Measurements from ENCODE around the gene JARID2. TPM values are rescaled to one million over a fixed set of nuclear protein-coding genes. Genes with fewer than 3 reads are reported as not detected.
"Not testable (repeated sequence)": the region's sequence is repeated elsewhere in the genome, so short reads cannot be mapped to it uniquely, and the experiment has no call there.

JARID2 gene
- polyA plus RNA-seq, 3 donors: 29.0 to 36.4 (median 30.9) TPM

DNA sequence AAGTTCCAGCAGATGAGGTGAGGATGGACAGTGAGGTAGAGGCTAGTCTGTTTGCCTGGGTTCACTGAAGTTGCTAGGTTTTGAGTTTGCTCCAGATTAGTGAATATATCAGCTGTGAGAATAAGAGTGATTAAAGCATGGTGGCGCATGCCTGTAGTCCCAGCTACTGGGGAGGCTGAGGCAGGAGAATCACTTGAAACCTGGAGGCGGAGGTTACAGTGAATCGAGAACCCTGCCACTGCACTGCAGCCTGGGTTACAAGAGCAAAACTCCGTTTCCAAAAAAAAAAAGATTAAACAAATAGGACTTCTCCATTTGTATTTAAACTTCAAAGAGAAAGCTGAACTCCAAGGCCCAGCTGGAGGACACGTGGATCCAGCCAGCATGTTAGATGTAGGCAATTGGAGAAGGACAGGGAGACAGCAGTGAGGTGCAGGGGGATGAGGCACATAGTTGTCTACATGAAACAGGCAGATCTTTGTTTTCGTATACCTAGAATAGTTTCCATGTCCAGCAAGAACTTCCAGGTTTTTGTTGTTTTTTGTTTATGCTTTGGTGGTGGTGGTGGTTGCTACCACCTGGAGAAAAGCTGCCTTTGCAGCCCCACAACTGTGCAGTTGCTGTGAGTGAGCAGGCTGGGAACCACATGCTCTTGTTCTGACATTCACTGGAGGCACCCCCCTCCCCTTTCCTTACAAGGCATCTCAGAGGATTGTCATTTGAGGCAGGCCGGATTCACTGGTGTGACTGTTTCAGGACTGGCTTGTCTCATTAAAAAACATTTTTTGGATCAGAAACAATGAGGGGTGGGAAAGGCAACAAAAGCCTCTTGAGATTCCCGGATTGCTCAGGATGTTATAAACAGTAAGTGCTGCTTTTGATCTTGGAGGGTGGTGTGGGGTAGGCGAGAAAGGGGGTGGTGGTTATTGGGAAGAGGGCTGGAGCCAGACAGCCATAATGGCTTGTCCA is 72.3 kb downstream of the JARID2 start:
- no peak for DNase-seq (ENCODE audit: extremely low read depth in 1 of 11, low read depth in 9 of 11, low spot score in 4 of 11)

DNA sequence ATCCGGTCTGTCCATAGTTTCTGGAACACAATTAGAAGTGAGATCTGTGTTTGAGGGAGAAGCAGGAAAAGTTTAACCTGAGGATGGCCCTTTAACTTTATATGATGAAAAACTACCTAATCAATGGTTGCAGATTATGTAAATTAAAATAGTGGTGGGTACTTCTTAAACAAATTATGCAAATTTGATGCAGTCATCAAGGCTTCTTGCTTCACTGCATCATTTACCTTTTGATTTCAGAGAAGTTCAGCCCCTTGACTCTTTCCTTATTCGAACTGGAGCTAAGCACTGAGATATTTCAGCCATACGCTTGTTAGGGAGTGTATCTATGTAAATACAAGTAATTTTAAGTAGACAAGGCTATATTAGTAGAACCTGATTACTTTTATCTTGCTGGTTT is 73.8 kb downstream of the JARID2 start:
- no peak for DNase-seq (ENCODE audit: extremely low read depth in 1 of 11, low read depth in 9 of 11, low spot score in 4 of 11)

DNA sequence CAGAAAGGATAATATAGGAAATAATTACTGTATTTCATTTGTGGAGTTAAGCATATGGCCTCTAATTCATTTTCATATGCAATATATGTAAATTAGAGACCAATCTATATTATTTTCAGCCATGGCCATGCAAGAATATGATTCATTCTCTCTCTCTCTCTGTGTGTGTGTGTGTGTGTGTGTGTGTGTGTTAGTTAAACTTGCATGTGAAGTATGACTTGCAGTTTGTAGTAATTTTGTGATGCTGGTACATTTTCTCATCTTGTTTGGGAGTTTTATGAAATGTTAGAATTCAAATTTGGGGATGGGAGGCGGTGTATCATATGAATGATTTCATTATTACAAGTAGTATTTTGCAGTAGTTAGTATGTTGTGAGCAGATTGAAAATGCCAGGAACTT is 74.8 kb downstream of the JARID2 start:
- DNase-seq (ENCODE audit: extremely low read depth in 1 of 11, low read depth in 9 of 11, low spot score in 4 of 11): no peak

DNA sequence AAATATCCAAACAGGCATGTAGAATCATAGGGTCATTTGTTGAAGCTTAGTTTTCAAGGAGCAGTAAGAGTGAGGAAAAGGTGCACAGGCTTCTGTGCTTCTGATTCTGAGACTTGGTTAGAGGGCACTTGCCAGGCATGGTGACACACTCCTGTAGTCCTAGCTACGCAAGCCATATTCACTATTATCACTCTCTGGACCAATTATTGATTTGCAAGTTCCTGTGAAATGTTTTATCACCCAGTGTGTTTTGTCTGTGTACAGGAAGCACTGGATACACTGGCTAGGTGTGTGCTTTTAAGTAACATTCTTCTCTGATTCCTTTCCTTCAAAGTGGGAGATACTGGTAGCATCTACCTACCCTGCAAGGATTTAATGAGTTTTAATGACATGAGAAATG is 76.3 kb downstream of the JARID2 start:
- DNase-seq (ENCODE audit: extremely low read depth in 1 of 11, low read depth in 9 of 11, low spot score in 4 of 11): no peak

DNA sequence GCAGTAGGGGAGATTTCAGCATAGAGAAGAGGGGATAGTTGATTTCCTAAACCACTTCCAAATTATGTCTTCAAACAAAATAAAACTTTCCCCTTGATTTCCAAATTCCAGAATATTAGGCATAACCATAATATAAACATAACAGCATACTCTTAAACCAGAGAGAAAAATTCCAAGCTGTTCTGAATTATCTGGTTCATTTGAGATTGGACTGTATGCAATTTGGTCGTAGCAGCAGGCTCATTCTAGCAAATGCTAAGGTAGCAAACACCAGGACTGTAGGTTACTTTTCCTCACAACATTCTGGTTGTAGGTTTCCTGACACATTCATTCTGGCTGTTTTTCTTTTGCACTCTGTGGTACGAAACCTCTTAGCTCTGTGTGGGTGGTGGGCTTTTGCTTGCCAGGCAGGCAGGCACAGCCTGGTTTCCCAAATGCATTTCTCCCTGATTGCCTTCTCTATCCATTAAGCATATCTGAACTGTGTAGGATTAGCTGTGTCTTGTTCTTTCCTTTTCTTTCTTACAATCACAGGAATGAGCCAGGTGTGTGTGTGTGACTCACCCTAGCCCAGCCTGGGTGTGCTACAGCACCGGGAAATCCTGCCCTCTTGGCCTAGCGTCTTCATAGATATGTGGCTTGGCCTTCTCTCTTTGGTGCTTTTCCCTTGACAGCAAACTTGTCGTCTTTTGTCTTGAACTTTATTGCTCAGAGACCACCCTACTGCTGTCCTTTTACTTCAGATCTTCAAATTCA is 77.1 kb downstream of the JARID2 start:
- no peak for DNase-seq (ENCODE audit: extremely low read depth in 1 of 11, low read depth in 9 of 11, low spot score in 4 of 11)

DNA sequence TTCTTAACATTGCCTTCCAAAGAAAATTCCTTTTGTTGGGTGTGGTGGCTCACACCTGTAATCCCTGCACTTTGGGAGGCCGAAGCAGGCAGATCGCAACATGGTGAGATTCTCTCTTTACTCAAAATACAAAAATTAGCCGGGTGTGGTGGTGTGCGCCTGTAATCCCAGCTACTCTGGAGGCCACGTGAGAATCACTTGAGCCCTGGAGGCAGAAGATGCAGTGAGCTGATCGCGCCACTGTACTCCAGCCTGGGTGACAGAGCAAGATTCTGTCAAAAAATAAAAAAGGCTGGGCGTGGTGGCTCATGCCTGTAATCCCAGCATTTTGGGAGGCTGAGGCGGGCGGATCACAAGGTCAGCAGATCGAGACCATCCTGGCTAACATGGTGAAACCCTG is 77.7 kb downstream of the JARID2 start:
- DNase-seq (ENCODE audit: extremely low read depth in 1 of 11, low read depth in 9 of 11, low spot score in 4 of 11): not testable (repeated sequence)

DNA sequence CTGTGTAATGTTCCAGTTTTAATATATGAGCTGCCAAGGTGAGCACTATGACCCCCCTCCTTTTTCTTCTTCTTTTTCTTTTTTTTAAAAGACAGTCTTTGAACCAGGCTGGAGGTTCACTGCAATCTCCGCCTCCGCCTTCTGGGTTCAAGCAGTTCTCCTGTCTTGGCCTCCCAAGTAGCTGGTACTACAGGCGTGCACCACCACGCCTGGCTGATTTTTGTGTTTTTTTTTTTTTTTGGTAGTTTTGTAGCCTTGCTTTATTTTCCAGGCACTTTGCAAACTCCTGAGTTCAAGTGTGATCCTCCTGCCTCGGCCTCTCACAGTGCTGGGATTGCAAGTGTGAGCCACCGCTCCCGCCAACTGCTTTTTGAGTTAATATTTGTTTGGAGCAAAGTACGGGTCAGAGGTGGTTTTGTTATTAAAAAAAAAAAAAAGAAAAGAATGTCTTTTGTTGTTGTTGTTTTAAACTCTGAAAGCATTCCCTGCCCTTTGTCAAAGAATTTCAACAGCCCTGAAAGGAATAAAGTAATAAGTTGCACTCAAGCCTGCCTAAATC is 78.6 kb downstream of the JARID2 start:
- DNase-seq (ENCODE audit: extremely low read depth in 1 of 11, low read depth in 9 of 11, low spot score in 4 of 11): no peak

DNA sequence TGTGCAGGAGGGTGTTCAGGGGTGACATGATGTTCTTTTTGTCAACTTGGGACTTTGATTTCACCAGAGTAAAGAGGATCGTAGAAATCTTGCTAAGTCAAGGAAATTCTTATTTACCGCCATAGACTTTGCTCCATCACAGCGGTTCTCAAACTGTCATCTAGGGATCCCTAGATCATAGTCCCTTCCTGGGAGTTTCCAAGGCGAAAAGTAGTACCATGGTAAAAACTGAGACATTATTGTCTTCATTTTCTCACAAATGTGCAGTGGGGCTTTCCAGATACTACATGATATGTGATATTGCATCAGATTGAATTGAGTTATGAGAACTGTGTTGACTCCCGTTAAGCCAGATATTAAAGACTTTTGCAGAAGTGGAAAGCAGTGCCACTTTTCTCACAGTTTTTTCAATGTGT is 79.7 kb downstream of the JARID2 start:
- no peak for DNase-seq (ENCODE audit: extremely low read depth in 1 of 11, low read depth in 9 of 11, low spot score in 4 of 11)

DNA sequence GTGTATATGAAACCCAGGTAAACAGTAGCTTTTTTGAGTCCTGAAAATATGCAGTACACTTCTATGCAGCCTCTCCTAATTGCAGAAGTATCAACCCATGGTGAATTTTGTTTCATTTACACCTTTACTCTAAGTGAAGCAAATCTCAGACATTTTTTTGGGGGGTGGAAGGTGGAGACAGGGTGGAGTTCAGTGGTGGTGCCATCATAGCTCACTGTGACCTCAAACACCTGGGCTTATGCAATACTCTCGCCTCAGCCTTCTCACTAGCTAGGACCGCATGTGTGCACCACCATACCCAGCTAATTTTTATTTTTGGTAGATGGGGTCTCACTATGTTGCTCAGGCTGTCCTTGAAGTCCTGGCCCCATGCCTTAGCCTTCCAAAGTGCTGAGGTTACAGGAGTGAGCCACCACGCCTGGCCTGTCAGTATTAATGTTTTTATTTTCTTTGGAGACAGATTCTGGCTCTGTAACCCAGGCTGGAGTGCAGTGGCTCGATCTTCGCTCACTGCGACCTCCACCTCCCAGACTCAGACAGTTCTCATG is 80.3 kb downstream of the JARID2 start:
- DNase-seq (ENCODE audit: extremely low read depth in 1 of 11, low read depth in 9 of 11, low spot score in 4 of 11): no peak

DNA sequence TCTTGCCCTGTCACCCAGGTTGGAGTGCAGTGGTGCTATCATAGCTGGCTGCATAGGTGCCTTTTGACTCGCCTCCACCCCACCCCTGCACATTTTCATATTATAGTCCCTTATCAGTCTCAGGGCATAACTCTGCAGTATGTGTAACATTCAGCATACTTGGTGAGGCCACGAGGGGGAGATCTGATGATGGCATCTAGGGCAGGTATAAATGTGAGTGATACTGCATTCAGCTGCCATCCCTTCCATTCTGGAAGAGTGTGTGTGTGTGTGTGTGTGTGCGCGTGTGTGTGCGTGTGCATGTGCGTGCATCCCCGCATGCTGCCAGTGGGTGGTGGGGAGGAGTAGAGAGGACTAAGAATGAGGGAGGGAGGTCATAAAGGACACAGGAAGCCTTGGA is 81.4 kb downstream of the JARID2 start:
- DNase-seq (ENCODE audit: extremely low read depth in 1 of 11, low read depth in 9 of 11, low spot score in 4 of 11): no peak

DNA sequence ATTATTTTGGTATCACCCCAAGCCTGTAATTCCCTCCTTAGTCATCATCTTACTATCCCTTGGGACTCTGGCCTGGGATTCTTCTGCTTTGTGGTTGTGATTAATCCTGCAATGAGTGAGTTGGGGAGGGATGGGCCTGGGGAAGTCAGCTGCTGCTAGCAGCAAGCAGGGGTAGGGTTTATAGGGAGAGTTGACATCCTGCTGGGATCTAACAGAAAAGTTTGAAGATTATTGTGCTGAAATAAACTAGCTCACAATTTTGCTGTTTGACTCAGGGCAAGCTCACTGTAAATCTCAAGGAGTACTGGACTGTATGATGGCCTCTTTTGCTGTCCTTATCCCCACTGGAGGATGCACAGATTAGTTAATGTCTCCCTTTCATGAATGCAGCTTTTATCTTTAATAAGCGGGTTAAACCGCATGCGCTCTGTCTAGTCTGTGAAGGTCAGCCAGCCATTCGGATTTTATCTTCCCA is 83.4 kb downstream of the JARID2 start:
- DNase-seq (ENCODE audit: extremely low read depth in 1 of 11, low read depth in 9 of 11, low spot score in 4 of 11): peak in 1 of 11 donors; percentile 41

DNA sequence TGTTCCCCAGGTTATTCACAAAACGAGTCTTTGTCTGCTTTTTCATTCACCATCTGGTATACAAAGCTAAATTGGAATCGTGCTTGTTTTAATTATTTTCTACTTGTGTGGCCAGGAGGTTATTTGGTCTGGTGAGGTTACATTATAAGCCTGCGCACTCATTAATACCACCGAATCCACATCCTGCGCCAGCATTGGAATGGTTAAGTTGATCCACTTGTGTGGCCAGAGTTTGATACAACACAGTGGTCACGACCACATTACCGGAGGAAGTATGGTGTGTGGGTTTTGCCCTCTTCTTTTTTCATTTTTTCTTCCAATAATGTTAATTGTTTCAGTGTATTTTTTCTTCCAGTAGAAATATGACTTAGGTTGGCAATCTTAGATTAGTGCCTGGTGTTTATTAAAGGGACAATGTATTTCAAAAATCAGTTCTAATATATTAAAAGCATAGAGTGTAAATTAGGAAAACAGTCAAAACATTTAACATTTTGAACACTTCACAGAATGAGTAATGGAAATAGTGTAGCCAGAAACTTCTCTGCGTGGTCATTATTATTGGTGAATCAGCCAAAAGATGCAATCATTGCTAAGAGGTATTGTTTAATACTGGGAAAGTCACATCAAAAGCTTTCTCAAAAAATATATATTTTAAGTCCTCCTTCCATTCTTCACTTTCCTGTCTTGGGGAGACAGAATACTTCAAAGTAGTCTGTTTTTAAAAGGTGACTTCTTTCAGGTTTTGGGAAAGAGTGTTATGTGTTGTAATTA is 84.5 kb downstream of the JARID2 start:
- DNase-seq (ENCODE audit: extremely low read depth in 1 of 11, low read depth in 9 of 11, low spot score in 4 of 11): no peak

DNA sequence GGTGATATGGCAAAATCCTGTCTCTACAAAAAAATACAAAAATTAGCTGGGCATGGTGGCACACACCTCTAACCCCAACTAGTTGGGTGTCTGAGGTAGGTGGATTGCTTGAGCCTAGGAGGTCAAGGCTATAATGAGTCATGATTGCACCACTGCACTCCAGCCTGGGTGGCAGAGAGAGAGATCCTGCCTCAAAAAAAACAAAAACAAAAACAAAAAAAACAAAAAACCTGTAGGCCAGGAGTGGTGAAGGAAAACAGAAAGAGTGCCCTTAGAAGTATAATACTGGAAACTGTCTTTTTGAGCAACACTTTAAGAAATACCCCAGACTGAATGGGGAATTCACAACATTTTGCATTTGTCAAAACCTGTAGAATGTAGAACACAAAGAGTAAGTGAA is 85.3 kb downstream of the JARID2 start:
- no peak for DNase-seq (ENCODE audit: extremely low read depth in 1 of 11, low read depth in 9 of 11, low spot score in 4 of 11)

DNA sequence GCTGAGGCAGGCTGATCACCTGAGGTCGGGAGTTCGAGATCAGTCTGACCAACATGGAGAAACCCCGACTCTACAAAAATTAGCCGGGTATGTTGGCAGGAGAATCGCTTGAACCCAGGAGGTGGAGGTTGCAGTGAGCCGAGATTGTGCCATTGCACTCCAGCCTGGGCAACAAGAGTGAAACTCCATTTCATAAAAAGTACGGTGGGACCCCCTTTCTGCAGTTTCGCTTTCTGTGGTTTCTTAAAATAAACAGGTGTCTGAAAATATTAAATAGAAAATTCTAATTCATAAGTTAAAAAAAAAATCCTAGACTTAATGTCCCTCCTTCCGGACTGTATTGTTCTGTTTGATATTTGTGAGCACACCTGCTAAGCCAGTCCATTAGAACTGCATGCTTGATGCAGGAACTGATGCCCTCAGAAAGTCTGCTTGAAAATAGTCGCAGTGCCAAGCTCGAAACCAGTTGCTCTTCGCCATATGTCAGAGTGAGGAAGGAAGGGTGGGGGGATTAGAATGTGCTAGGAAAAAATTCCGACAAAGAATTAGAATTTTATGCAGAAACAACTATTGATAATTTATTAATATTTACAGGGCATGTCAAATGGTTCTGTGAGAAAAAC is 85.9 kb downstream of the JARID2 start:
- DNase-seq (ENCODE audit: extremely low read depth in 1 of 11, low read depth in 9 of 11, low spot score in 4 of 11): no peak

DNA sequence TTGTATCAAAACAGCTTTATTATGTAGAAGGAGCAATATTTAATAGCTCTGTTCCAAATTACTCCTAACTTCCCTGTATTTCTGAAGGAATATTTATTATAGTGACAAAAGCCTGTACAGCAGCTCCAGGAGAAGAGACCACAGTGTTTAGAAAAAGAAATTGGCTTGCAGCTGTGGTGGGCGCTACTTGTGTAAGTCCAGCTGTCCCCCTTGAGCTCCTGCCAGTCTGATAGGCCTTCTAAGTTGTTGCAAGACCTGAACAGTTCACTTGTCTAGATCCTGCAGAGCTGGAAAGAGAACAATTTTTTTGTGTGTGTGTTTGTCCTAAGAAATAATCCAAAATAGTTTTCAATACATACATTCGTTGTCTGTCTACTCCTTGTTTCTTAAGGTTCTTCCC is 86.6 kb downstream of the JARID2 start:
- no peak for DNase-seq (ENCODE audit: extremely low read depth in 1 of 11, low read depth in 9 of 11, low spot score in 4 of 11)

DNA sequence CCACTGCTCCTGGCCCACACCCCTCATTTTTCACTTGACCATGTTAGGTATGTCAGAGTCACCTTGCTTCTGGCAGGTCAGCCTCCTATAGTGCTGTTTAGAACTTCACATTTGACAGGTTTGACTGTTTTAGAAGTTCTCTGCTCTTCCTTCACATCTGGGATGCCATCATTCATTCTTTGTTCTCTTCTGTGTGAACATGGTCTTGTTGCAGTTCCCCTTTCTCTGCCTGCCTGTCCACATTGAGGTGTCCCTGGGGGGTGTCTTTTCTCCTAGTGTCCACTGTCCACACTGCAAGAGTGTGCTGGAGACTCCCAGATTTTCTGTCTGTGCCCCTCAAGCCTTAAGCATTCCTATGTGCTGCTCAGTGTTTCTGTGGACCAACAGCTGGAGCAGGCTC is 89.5 kb downstream of the JARID2 start:
- no peak for DNase-seq (ENCODE audit: extremely low read depth in 1 of 11, low read depth in 9 of 11, low spot score in 4 of 11)

DNA sequence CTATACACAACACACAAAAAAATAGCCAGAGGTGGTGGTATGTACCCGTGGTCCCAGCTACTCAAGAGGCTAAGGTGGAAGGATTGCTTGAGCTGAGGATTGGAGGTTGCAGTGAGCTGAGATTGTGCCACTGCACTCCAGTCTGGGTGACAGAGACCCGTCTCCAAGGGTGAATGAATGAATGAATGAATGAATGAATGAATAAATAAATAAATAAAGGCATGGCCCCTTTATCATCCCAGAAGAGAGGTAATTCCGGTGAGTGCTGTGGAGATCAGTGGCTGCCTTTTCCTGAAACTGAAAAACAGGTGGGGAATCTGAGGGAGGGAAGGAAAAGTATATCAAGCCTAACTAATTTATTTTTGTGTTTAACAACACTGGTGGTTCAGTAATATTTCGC is 90.0 kb downstream of the JARID2 start:
- no peak for DNase-seq (ENCODE audit: extremely low read depth in 1 of 11, low read depth in 9 of 11, low spot score in 4 of 11)

DNA sequence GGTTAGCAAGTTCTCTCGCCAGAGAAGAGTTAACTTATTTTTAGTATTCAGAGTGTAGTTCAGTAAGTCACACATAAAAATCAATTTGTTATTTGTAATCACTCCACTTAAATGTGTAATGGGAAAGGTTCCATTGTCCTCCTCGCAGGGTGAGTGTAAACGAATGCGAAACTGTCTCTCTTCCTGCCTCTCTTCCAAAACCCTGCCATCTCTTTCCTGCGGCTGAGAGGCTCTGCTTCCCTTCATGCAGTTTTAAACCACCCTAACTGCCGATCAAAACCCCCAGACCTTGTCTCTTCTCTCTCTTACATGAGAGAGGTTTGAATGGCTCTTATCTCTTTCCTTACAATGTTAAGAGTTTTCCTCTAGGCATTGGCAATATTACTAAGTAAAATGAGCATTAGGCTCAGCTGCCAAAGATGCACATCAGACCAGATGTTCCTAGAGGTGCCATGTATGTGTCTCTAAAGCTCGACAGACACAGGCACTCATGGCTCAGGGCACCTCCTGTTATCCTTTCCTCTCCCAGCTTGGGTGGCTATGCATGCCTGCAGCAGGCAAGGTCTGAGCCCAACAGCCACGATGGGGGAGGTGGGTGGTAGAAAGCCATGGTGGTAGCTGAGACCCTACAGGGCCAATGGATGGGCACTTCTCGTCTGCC is 91.2 kb downstream of the JARID2 start:
- no peak for DNase-seq (ENCODE audit: extremely low read depth in 1 of 11, low read depth in 9 of 11, low spot score in 4 of 11)
